MV-4-11 (cell line): ENCODE data around the gene GPR119.
"Not testable (repeated sequence)": the region's sequence is repeated elsewhere in the genome, so short reads cannot be mapped to it uniquely, and the experiment has no call there.

Experiments used
- DNase-seq: peaks from one replicate; lab custom pipeline; 2025; lab: John Stamatoyannopoulos, UW

The GPR119 gene

DNA sequence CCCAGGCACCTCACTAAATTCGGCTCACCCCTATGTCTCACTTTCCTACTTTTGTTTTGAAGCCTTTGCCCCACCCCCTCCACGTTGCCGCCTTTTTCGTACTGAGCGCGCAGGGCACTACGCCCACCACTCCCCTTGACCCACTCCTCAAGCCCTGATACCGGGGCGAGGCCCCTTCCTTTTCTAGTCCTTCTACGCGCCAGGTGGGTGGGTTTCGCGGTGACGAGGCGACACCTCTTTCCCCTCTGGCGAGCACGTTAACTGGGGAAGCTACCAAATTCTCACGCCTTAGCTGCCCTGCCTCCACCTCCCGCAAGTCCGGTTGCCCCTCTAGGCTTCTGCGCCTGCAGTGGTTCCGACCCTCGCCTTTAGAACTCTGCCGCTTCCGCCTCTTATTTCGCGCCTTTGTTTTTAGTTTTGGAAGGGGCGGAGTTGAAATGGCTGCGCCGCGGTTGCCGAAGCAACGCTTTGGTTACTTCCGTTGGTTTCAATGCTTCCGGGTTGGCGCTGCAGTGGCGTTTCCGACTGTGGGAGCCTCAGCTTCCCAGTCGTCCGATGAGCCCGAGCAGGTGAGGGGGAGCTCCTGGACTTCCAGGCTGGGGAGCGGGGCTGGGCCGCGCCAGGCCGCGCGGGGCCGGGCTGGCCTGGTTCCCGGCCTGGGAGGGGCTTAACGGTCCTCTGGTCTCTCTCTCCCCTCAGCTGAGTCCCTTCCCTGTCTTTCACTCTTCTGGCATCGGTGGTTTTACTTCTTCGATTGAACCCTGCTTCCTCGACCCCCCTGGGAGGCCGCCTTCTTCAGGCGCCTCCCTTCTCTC lies 45.9 kb downstream of the GPR119 start, which contains the start of gene SLC25A14:
SLC25A14 (plus strand) TSS at position 512 of the 815 bp plus-strand sequence. CDS start 360 bp downstream, outside the sequence.
- DNase-seq, result peak; percentile 67

- not testable (repeated sequence) for DNase-seq
Observed at GRCh38 chrX:130338869-130339268, 46.6 kb downstream of the GPR119 start.

- no peak for DNase-seq
Observed at GRCh38 chrX:130336531-130336930, 48.9 kb downstream of the GPR119 start.
